ENCODE results near the gene FAAH.
A peak's percentile ranks its signal among the peaks of the same experiment; 100 is the strongest.

The FAAH gene

GRCh38 chr1:46422261-46422871 lies 28.2 kb downstream of the FAAH start:
- no peak for DNase-seq (ENCODE audit: low spot score)

GRCh38 chr1:46423574-46424240 lies 29.6 kb downstream of the FAAH start:
- no peak for DNase-seq (ENCODE audit: low spot score)

GRCh38 chr1:46424730-46425129 lies 30.6 kb downstream of the FAAH start:
- DNase-seq (ENCODE audit: low spot score), result no peak

GRCh38 chr1:46425726-46426125 lies 31.6 kb downstream of the FAAH start:
- no peak for DNase-seq (ENCODE audit: low spot score)

- DNase-seq (ENCODE audit: low spot score), result no peak
These were observed 33.4 kb downstream of the FAAH start for GRCh38 chr1:46427541-46427940.

- no peak for DNase-seq (ENCODE audit: low spot score)
These were observed 35.3 kb downstream of the FAAH start for GRCh38 chr1:46429436-46429835.

- DNase-seq (ENCODE audit: low spot score), result no peak
These were observed 37.6 kb downstream of the FAAH start for GRCh38 chr1:46431695-46432094.

GRCh38 chr1:46432781-46433327 lies 38.7 kb downstream of the FAAH start:
- DNase-seq (ENCODE audit: low spot score), result no peak

GRCh38 chr1:46434358-46434757 lies 40.2 kb downstream of the FAAH start:
- no peak for DNase-seq (ENCODE audit: low spot score)

GRCh38 chr1:46436844-46437243 lies 42.7 kb downstream of the FAAH start:
- no peak for DNase-seq (ENCODE audit: low spot score)

- DNase-seq (ENCODE audit: low spot score), result no peak
These were observed 43.6 kb downstream of the FAAH start for GRCh38 chr1:46437723-46438122.

GRCh38 chr1:46438346-46438745 lies 44.2 kb downstream of the FAAH start:
- DNase-seq (ENCODE audit: low spot score), result no peak

- no peak for DNase-seq (ENCODE audit: low spot score)
These were observed 46.4 kb downstream of the FAAH start for GRCh38 chr1:46440478-46440877.

- peak; percentile 81 for DNase-seq (ENCODE audit: low spot score)
These were observed 48.4 kb downstream of the FAAH start for GRCh38 chr1:46442317-46443161.

GRCh38 chr1:46444466-46444865 lies 50.3 kb downstream of the FAAH start:
- DNase-seq (ENCODE audit: low spot score), result no peak

- DNase-seq (ENCODE audit: low spot score), result no peak
These were observed 51.7 kb downstream of the FAAH start for GRCh38 chr1:46445773-46446256.

- peak; percentile 83 for DNase-seq (ENCODE audit: low spot score)
These were observed 52.8 kb downstream of the FAAH start for GRCh38 chr1:46446646-46447498.

- no peak for DNase-seq (ENCODE audit: low spot score)
These were observed 53.5 kb downstream of the FAAH start for GRCh38 chr1:46447499-46448108.

- no peak for DNase-seq (ENCODE audit: low spot score)
These were observed 54.2 kb downstream of the FAAH start for GRCh38 chr1:46448109-46448911.
